ENCODE measurements around the gene PIK3R5.

DNA sequence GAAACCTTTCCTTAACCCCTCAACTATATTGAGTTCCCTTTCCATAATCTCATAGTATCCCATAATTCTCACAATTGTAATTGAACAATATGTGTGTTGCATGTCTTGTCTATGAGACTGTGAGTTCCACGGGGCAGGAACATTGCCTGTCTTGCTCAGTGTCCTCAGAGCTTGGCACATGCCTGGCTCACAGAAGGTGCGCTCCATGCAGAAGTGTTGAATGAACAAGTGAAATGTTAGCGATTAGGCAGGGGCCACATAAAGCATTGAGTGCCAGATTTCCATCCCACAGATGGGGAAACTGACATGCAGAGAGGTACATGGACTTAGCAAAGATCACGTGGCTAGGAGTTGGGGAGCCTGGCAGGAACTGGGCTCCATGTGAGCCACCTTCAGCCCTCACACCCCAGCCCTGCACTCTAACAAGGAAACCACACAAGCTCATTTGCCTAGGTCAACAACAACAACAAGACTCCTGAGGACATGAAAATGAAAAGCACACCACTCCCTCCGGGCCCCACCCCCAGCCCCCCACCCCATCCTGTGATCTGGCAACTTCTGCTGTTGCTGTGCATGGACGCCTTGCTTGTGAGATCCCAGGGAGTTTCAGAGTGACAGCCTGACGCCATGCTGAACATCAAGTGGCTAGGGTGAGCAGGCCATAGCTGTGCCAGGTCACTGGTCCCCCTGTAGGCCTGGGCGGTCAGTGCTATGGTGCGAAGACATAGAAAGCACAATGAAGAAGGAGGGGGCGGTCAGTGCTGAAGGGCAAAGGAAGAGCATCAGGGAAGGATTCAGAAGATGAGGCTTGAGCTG, 5.0 kb downstream of the PIK3R5 start:
- TF ChIP-seq, protein P1, sequence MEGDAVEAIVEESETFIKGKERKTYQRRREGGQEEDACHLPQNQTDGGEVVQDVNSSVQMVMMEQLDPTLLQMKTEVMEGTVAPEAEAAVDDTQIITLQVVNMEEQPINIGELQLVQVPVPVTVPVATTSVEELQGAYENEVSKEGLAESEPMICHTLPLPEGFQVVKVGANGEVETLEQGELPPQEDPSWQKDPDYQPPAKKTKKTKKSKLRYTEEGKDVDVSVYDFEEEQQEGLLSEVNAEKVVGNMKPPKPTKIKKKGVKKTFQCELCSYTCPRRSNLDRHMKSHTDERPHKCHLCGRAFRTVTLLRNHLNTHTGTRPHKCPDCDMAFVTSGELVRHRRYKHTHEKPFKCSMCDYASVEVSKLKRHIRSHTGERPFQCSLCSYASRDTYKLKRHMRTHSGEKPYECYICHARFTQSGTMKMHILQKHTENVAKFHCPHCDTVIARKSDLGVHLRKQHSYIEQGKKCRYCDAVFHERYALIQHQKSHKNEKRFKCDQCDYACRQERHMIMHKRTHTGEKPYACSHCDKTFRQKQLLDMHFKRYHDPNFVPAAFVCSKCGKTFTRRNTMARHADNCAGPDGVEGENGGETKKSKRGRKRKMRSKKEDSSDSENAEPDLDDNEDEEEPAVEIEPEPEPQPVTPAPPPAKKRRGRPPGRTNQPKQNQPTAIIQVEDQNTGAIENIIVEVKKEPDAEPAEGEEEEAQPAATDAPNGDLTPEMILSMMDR (conservative IDR thresholded peaks at IDR 0.05 in 1 of 2, IDR thresholded peaks at IDR 0.05 in 1 of 2; ENCODE audit: extremely low read depth in 1 of 2, insufficient read depth in 1 of 2, low read depth in 1 of 2, low read length in 2 of 2), result no peak
- TF ChIP-seq EZH2 (IDR thresholded peaks at IDR 0.05; ENCODE audit: borderline replicate concordance, low read length), result no peak

All from mammary epithelial cell (primary cell).